HepG2 (cell line): ENCODE data around the gene DAAM2. TPM values are rescaled to one million over a fixed set of nuclear protein-coding genes. Genes with fewer than 3 reads are reported as not detected.

Experiments used
- ATAC-seq: fragments of 200-7000 bp; cut with Tn5 transposase; 3 replicates; pipeline ENCODE4 v1.9.1; 2020; ENCODE audit warnings: mild to moderate bottlenecking, moderate library complexity
- BruUV-seq: library from RNA; stranded (reverse); fragments of 400-500 nt; replicated peaks from 2 replicates; lab custom pipeline; 2021; lab: Mats Ljungman, UMichigan
- CTCF ChIA-PET: fragments of 300-600 bp; formaldehyde crosslinking; extraction: SDS; loops from one replicate; lab custom pipeline; 2021; ENCODE audit warnings: low total read pairs, inconsistent platforms, low intra/inter-chr PET ratio; lab: Yijun Ruan, JAX
- POLR2A ChIA-PET: fragments of 350-600 bp; sonication (Branson Sonifier 250); formaldehyde crosslinking; loops from one replicate; lab custom pipeline; 2020; ENCODE audit warnings: antibody characterized with exemption, inconsistent platforms; lab: Yijun Ruan, JAX
- DNase-seq: peaks from one replicate; pipeline ENCODE4 v3.0.0-alpha.2; 2015; ENCODE audit warnings: low spot score
- FAIRE-seq: peaks from 3 replicates; lab custom pipeline; 2011; peaks lifted over from hg19 to GRCh38; lab: Jason Lieb, UNC
- H2AFZ ChIP-seq: one replicate; pipeline ENCODE4 v1.6.1; 2011; ENCODE audit warnings: low read length, inconsistent platforms
- H3K27ac ChIP-seq: fragments of 300-600 bp; 3 replicates; pipeline ENCODE4 v1.8.0; 2011; ENCODE audit warnings: mixed run types, mild to moderate bottlenecking, mixed read lengths, low read length, inconsistent platforms; ENCODE audit not compliant: insufficient read depth; ENCODE audit errors: extremely low read length
- H3K27me3 ChIP-seq, 2 experiments: fragments of 200-600 bp in 1 of 2; 2 replicates in 1 of 2; 3 replicates in 1 of 2; pipeline versions ENCODE4 v1.6.0 to v1.8.0; 2011; ENCODE audit warnings: low read length in 2 of 2, mild to moderate bottlenecking in 2 of 2, moderate library complexity in 2 of 2, inconsistent platforms in 1 of 2; ENCODE audit not compliant: insufficient read depth in 2 of 2, control insufficient read depth in 1 of 2
- H3K36me3 ChIP-seq, 2 experiments: fragments of 200-600 bp in 1 of 2; replicated peaks in 1 of 2; 2 replicates in 1 of 2; 3 replicates in 1 of 2; pipeline versions ENCODE4 v1.5.1 to v1.8.0; 2011; ENCODE audit warnings: low read length in 2 of 2, inconsistent platforms in 1 of 2; ENCODE audit not compliant: insufficient read depth in 2 of 2, control insufficient read depth in 1 of 2
- H3K4me1 ChIP-seq: 2 replicates; pipeline ENCODE4 v1.5.1; 2012; ENCODE audit warnings: low read length, inconsistent platforms; ENCODE audit not compliant: insufficient read depth
- H3K4me2 ChIP-seq: 2 replicates; pipeline ENCODE4 v1.6.0; 2011; ENCODE audit warnings: low read depth, low read length, inconsistent platforms
- H3K4me3 ChIP-seq, 3 experiments: fragments of 200-600 bp in 1 of 3; sonication (generic), shearing (Covaris generic) in 1 of 3; replicated peaks in 1 of 3; 2 replicates each; pipeline ENCODE4 v1.5.1; 2011 to 2016; ENCODE audit warnings: low read length in 3 of 3, inconsistent platforms in 2 of 3, low read depth in 2 of 3, mild to moderate bottlenecking in 2 of 3, control low read depth in 1 of 3, mixed read lengths in 1 of 3; ENCODE audit not compliant: insufficient read depth in 1 of 3
- H3K79me2 ChIP-seq: one replicate; pipeline ENCODE4 v1.6.1; 2011; ENCODE audit warnings: low read length, inconsistent platforms; ENCODE audit not compliant: insufficient read depth
- H3K9ac ChIP-seq: 2 replicates; pipeline ENCODE4 v1.6.0; 2011; ENCODE audit warnings: mild to moderate bottlenecking, low read depth, low read length, inconsistent platforms; ENCODE audit not compliant: insufficient read depth
- H3K9me3 ChIP-seq: 2 replicates; pipeline ENCODE4 v1.5.1; 2012; ENCODE audit warnings: mild to moderate bottlenecking, low read length
- H4K20me1 ChIP-seq: 2 replicates; pipeline ENCODE4 v1.6.0; 2011; ENCODE audit warnings: inconsistent platforms, mild to moderate bottlenecking, low read length, moderate library complexity; ENCODE audit not compliant: insufficient read depth
- BHLHE40 ChIP-seq: IDR thresholded peaks from 2 replicates; pipeline ENCODE4 v1.6.1; 2011; ENCODE audit warnings: low read length, improper control_type of control experiment
- PAF1 ChIP-seq: IDR thresholded peaks from 2 replicates; pipeline ENCODE4 v1.6.1; 2016; ENCODE audit warnings: missing genetic modification reagents, missing compliant biosample characterization
- SATB2 ChIP-seq: sonication (generic); formaldehyde crosslinking; IDR thresholded peaks from 2 replicates; pipeline ENCODE4 v1.5.0; 2020; ENCODE audit warnings: missing genetic modification reagents
- ZNF367 ChIP-seq: sonication (generic); formaldehyde crosslinking; IDR thresholded peaks from 2 replicates; pipeline ENCODE4 v1.4.0; 2020; ENCODE audit warnings: missing genetic modification reagents, borderline replicate concordance
- ZNF720 ChIP-seq: sonication (generic); formaldehyde crosslinking; IDR thresholded peaks from 2 replicates; pipeline ENCODE4 v1.4.0; 2020; ENCODE audit warnings: missing genetic modification reagents
- WGBS: methylation state at CpG from one replicate; pipeline ENCODE4 v1.1.6; 2017; ENCODE audit warnings: low lambda C conversion rate; 5-methylcytosine and 5-hydroxymethylcytosine counted together
- in situ Hi-C: cut with HindIII; loops from 2 replicates; pipeline ENCODE4 v1.10.0; 2017; ENCODE audit warnings: low pct_unique_long_range_greater_than_20kb; ENCODE audit not compliant: extremely low pct_ligation_motif_present
- intact Hi-C: fragments of 100-400 bp; cut with micrococcal nuclease; formaldehyde crosslinking; loops from one replicate; pipeline ENCODE4 v1.10.0; 2022; ENCODE audit not compliant: unreplicated experiment
- polyA plus RNA-seq, 8 experiments: library from polyadenylated mRNA; depleted of rRNA in 3 of 8; stranded (reverse) in 7 of 8; unstranded in 1 of 8; fragments of >200 nt; fragmentation: Illumina TruSeq in 4 of 8; extraction: Trizol in 4 of 8; gene quantifications; 2 replicates each; pipeline versions ENCODE4 v1.2.1 to v1.2.3, GENCODE V29; 2011 to 2016; ENCODE audit warnings: low read depth in 4 of 8, missing spikeins in 1 of 8, mixed read lengths in 1 of 8; ENCODE audit not compliant: insufficient read depth in 1 of 8
- total RNA-seq, 5 experiments: library from RNA; depleted of rRNA; stranded (reverse); fragments of >200 nt; fragmentation: Illumina TruSeq; extraction: Trizol; gene quantifications; 2 replicates each; pipeline ENCODE4 v1.2.3, GENCODE V29; 2016; ENCODE audit warnings: low read depth in 1 of 5
- TF ChIP-seq, protein P1 (sequence below): sonication (generic); formaldehyde crosslinking; conservative IDR thresholded peaks from 2 replicates; pipeline ENCODE4 v1.8.0; 2022; ENCODE audit warnings: mild to moderate bottlenecking, moderate library complexity, missing genetic modification reagents
- TF ChIP-seq, protein P2 (sequence below), 2 experiments: sonication (generic) in 1 of 2; formaldehyde crosslinking in 1 of 2; IDR thresholded peaks; 2 replicates each; pipeline versions ENCODE4 v1.4.0 to v1.6.1; 2018 to 2020; ENCODE audit warnings: missing genetic modification reagents in 2 of 2, borderline replicate concordance in 1 of 2, low read depth in 1 of 2, mild to moderate bottlenecking in 1 of 2, missing biosample characterization in 1 of 2
- TF ChIP-seq, protein P3 (sequence below): sonication (generic); formaldehyde crosslinking; IDR thresholded peaks from one replicate; pipeline ENCODE4 v1.5.1; 2020; ENCODE audit warnings: mild to moderate bottlenecking, missing genetic modification reagents; ENCODE audit errors: not compliant biosample characterization

DAAM2 gene
- total and polyA plus RNA-seq, 2 of the 13 experiments (the other 11 are each of a cell fraction or from before 2014, with no cell fraction given), result 0.01 TPM; not detected in 1

DNA sequence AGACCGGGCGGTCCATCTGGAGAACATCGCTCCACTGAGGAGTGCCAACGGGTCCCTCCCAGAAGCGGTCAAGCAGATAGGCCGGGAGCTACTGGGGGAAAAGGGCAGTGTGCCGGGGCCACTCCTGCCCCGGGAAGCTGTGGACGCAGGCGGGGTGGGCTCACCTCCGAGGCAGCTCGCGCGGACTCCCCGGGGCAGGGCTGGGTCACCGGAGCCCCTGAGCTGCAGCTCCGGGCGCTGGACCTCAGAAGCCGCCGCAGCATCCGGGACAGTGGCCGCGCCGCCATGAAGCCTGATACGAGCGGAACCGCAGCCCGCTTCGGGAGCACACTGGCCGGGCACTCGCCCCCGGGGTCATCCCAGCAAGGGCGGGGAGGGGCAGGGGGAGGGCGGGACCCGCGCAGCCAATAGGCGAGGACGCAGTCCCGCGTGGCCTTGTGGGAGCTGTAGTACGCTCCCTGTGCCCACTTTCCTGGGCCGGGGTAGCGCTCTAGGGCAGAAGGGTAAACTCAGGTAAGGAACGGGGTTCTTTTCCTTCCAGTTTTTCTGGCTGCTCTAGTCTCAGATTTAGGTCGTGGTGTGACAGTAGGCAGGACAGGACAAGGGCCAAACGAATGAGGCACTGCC is 142.1 kb downstream of the DAAM2 start, which contains the start of gene MOCS1:
TSS of gene MOCS1 (minus strand) at position 332 of the 627 bp plus-strand sequence. CDS start at position 287, 45 bp downstream.
- Histone ChIP-seq H3K4me3 (peak within 1 kb of the TSS; percentile 80 to 96 (median 91)), H3K4me2 (peak within 1 kb of the TSS; percentile 74), H3K79me2 (no peaks in the 10 kb centered on the region), H3K36me3 (no peaks in the 10 kb centered on the region), H3K27me3 (0 out of 5 replicates have a peak, but pooled peaks cover 0 to 3% of the 10 kb centered on the region in 2 experiments), H3K27ac (no peak within 1 kb of the TSS), H3K9me3 (no peaks in the 10 kb centered on the region), H3K4me1 (peaks cover 43% of the 10 kb centered on the region), H3K9ac (peak within 1 kb of the TSS; percentile 79), H4K20me1 (no peaks in the 10 kb centered on the region), H2AFZ (peak within 1 kb of the TSS; percentile 58)
- ChIA-PET POLR2A (interaction anchor here (0.6 to 1.7 kb wide), 6 partner anchors 9 to 820 kb away, joined by 4 to 12 read pairs (median 8); partner anchors contain the start of gene SAYSD1), CTCF (no interaction called here)
- BruUV-seq, result no TSS peak
- intact Hi-C loops, result no loop called here
- DNase-seq, result peak; percentile 70
- in situ Hi-C loops, result no loop called here
- ATAC-seq, result peak; percentile 98
- WGBS, result 3% methylated on average over 14 of the region's 46 CpGs
- FAIRE-seq, result peak; percentile 34
- TF ChIP-seq SATB2, result no peak
- TF ChIP-seq ZNF720, result no peak
- no peak for TF ChIP-seq ZNF367 (CRISPR knock-in tag)
- TF ChIP-seq, protein P1, sequence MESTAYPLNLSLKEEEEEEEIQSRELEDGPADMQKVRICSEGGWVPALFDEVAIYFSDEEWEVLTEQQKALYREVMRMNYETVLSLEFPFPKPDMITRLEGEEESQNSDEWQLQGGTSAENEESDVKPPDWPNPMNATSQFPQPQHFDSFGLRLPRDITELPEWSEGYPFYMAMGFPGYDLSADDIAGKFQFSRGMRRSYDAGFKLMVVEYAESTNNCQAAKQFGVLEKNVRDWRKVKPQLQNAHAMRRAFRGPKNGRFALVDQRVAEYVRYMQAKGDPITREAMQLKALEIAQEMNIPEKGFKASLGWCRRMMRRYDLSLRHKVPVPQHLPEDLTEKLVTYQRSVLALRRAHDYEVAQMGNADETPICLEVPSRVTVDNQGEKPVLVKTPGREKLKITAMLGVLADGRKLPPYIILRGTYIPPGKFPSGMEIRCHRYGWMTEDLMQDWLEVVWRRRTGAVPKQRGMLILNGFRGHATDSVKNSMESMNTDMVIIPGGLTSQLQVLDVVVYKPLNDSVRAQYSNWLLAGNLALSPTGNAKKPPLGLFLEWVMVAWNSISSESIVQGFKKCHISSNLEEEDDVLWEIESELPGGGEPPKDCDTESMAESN (CRISPR knock-in tag), result peak; percentile 73; the same call in 1 of the 2 replicates
- TF ChIP-seq, protein P2, sequence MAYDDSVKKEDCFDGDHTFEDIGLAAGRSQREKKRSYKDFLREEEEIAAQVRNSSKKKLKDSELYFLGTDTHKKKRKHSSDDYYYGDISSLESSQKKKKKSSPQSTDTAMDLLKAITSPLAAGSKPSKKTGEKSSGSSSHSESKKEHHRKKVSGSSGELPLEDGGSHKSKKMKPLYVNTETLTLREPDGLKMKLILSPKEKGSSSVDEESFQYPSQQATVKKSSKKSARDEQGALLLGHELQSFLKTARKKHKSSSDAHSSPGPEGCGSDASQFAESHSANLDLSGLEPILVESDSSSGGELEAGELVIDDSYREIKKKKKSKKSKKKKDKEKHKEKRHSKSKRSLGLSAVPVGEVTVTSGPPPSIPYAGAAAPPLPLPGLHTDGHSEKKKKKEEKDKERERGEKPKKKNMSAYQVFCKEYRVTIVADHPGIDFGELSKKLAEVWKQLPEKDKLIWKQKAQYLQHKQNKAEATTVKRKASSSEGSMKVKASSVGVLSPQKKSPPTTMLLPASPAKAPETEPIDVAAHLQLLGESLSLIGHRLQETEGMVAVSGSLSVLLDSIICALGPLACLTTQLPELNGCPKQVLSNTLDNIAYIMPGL (CRISPR knock-in tag; IDR thresholded peaks at IDR 0.05; ENCODE audit: borderline replicate concordance in 1 of 2, low read depth in 1 of 2), result peak in 1 of 2 experiments; percentile 81; a peak in 3 of 4 replicates
- TF ChIP-seq PAF1, result no peak
- TF ChIP-seq BHLHE40, result no peak
- TF ChIP-seq, protein P3, sequence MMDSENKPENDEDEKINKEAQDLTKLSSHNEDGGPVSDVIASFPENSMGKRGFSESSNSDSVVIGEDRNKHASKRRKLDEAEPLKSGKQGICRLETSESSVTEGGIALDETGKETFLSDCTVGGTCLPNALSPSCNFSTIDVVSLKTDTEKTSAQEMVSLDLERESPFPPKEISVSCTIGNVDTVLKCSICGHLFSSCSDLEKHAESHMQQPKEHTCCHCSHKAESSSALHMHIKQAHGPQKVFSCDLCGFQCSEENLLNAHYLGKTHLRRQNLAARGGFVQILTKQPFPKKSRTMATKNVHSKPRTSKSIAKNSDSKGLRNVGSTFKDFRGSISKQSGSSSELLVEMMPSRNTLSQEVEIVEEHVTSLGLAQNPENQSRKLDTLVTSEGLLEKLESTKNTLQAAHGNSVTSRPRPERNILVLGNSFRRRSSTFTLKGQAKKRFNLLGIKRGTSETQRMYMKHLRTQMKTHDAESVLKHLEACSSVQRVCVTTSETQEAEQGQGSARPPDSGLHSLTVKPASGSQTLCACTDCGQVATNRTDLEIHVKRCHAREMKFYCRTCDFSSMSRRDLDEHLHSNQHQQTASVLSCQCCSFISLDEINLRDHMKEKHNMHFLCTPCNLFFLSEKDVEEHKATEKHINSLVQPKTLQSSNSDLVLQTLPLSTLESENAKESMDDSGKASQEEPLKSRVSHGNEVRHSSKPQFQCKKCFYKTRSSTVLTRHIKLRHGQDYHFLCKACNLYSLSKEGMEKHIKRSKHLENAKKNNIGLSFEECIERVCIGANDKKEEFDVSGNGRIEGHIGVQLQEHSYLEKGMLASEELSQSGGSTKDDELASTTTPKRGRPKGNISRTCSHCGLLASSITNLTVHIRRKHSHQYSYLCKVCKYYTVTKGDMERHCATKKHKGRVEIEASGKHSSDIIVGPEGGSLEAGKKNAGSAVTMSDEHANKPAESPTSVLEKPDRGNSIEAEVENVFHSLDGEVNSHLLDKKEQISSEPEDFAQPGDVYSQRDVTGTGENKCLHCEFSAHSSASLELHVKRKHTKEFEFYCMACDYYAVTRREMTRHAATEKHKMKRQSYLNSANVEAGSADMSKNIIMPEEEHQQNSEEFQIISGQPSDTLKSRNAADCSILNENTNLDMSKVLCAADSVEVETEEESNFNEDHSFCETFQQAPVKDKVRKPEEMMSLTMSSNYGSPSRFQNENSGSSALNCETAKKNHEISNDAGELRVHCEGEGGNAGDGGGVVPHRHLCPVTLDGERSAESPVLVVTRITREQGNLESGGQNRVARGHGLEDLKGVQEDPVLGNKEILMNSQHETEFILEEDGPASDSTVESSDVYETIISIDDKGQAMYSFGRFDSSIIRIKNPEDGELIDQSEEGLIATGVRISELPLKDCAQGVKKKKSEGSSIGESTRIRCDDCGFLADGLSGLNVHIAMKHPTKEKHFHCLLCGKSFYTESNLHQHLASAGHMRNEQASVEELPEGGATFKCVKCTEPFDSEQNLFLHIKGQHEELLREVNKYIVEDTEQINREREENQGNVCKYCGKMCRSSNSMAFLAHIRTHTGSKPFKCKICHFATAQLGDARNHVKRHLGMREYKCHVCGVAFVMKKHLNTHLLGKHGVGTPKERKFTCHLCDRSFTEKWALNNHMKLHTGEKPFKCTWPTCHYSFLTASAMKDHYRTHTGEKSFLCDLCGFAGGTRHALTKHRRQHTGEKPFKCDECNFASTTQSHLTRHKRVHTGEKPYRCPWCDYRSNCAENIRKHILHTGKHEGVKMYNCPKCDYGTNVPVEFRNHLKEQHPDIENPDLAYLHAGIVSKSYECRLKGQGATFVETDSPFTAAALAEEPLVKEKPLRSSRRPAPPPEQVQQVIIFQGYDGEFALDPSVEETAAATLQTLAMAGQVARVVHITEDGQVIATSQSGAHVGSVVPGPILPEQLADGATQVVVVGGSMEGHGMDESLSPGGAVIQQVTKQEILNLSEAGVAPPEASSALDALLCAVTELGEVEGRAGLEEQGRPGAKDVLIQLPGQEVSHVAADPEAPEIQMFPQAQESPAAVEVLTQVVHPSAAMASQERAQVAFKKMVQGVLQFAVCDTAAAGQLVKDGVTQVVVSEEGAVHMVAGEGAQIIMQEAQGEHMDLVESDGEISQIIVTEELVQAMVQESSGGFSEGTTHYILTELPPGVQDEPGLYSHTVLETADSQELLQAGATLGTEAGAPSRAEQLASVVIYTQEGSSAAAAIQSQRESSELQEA (CRISPR knock-in tag), result peak; percentile 80
